ENCODE data around the gene CAPZB. TPM values are rescaled to one million over a fixed set of nuclear protein-coding genes. Genes with fewer than 3 reads are reported as not detected.

Gene CAPZB
- total and polyA plus RNA-seq, 2 donors (not counting 3 experiments of a cell fraction or from before 2014, with no cell fraction given): 196 to 347 TPM

GRCh38 chr1:19465123-19465522, 20.2 kb downstream of the CAPZB start:
- no TSS peak for BruUV-seq (replicated peaks)
- ChIA-PET POLR2A (no interaction called here), CTCF (interaction anchor here (0.7 to 1.1 kb wide), 2 partner anchors 20 to 24 kb away, joined by 3 read pairs; no protein-coding TSS in a partner anchor)
- Histone ChIP-seq H3K27ac (ENCODE audit: insufficient read depth, low read depth, low read length) (no peak overlapping the region), H3K9ac (replicated peaks; ENCODE audit: extremely low read depth, insufficient read depth, low read length) (no peak overlapping the region), H3K4me3 (replicated peaks in 1 of 3; ENCODE audit: insufficient read depth in 1 of 3, low read depth in 1 of 3, low read length in 3 of 3) (no peak overlapping the region), H3K4me1 (ENCODE audit: control insufficient read depth, extremely low read depth, insufficient read depth, low read length) (peaks cover 20% of the 10 kb centered on the region), H3K4me2 (ENCODE audit: insufficient read depth, low read length) (no peak overlapping the region), H3K9me3 (replicated peaks; ENCODE audit: control insufficient read depth, insufficient read depth, low read length) (no peaks in the 10 kb centered on the region), H2AFZ (ENCODE audit: low read depth, low read length) (no peak overlapping the region), H3K9me1 (replicated peaks; ENCODE audit: control insufficient read depth, extremely low read depth, insufficient read depth, low read length) (no peaks in the 10 kb centered on the region), H4K20me1 (replicated peaks; ENCODE audit: control insufficient read depth, extremely low read depth, insufficient read depth, low read length) (peaks cover 11% of the 10 kb centered on the region), H3K27me3 (ENCODE audit: control insufficient read depth in 2 of 2, insufficient read depth in 2 of 2, low read length in 2 of 2) (no peaks in the 10 kb centered on the region), H3K79me2 (ENCODE audit: control insufficient read depth, insufficient read depth, low read length) (peaks cover 82% of the 10 kb centered on the region), H3K36me3 (ENCODE audit: control insufficient read depth in 2 of 2, extremely low read depth in 1 of 2, insufficient read depth in 2 of 2, low read length in 2 of 2) (peaks cover 2 to 4% of the 10 kb centered on the region in 2 experiments)
- intact Hi-C loops (cut with micrococcal nuclease) (no loop called here), dilution Hi-C loops (cut with MboI; ENCODE audit: extremely low pct_ligation_motif_present, low sequenced_read_pairs) (no loop called here)
- no peak for FAIRE-seq
- no peak for DNase-seq (ENCODE audit: low read depth, low spot score)
- TF ChIP-seq CTCF (IDR thresholded peaks at IDR 0.05; ENCODE audit: extremely low read depth in 1 of 2, insufficient read depth in 1 of 2, low read depth in 1 of 2, low read length in 2 of 2) (no peak), POLR2A (IDR thresholded peaks at IDR 0.05; ENCODE audit: low read depth, low read length) (no peak), JUN (IDR thresholded peaks at IDR 0.05; ENCODE audit: borderline replicate concordance, insufficient read depth, insufficient read length, low read depth) (no peak), FOS (IDR thresholded peaks at IDR 0.05; ENCODE audit: borderline replicate concordance, insufficient read depth, low read length) (no peak)

- Histone ChIP-seq H2AFZ (ENCODE audit: low read depth, low read length) (no peak overlapping the region), H3K36me3 (ENCODE audit: control insufficient read depth in 2 of 2, extremely low read depth in 1 of 2, insufficient read depth in 2 of 2, low read length in 2 of 2) (peaks cover 2 to 4% of the 10 kb centered on the region in 2 experiments), H3K4me2 (ENCODE audit: insufficient read depth, low read length) (no peak overlapping the region), H4K20me1 (replicated peaks; ENCODE audit: control insufficient read depth, extremely low read depth, insufficient read depth, low read length) (peaks cover 11% of the 10 kb centered on the region), H3K79me2 (ENCODE audit: control insufficient read depth, insufficient read depth, low read length) (peaks cover 84% of the 10 kb centered on the region), H3K27ac (ENCODE audit: insufficient read depth, low read depth, low read length) (no peak overlapping the region), H3K9me1 (replicated peaks; ENCODE audit: control insufficient read depth, extremely low read depth, insufficient read depth, low read length) (no peaks in the 10 kb centered on the region), H3K9me3 (replicated peaks; ENCODE audit: control insufficient read depth, insufficient read depth, low read length) (no peaks in the 10 kb centered on the region), H3K4me3 (replicated peaks in 1 of 3; ENCODE audit: insufficient read depth in 1 of 3, low read depth in 1 of 3, low read length in 3 of 3) (no peak overlapping the region), H3K4me1 (ENCODE audit: control insufficient read depth, extremely low read depth, insufficient read depth, low read length) (peaks cover 18% of the 10 kb centered on the region), H3K9ac (replicated peaks; ENCODE audit: extremely low read depth, insufficient read depth, low read length) (no peak overlapping the region), H3K27me3 (ENCODE audit: control insufficient read depth in 2 of 2, insufficient read depth in 2 of 2, low read length in 2 of 2) (no peaks in the 10 kb centered on the region)
- ChIA-PET CTCF (interaction anchor here (1.1 kb wide), 1 partner anchor 19 kb away, joined by 3 read pairs; no protein-coding TSS in a partner anchor), POLR2A (no interaction called here)
- intact Hi-C loops (cut with micrococcal nuclease): no loop called here
- DNase-seq (ENCODE audit: low read depth, low spot score) (no peak), FAIRE-seq (no peak)
- TF ChIP-seq POLR2A (IDR thresholded peaks at IDR 0.05; ENCODE audit: low read depth, low read length): no peak
- TF ChIP-seq POLR2AphosphoS5 (IDR thresholded peaks at IDR 0.05; ENCODE audit: insufficient read depth, low read depth, low read length): no peak
- no peak for TF ChIP-seq JUN (IDR thresholded peaks at IDR 0.05; ENCODE audit: borderline replicate concordance, insufficient read depth, insufficient read length, low read depth)
- no peak for TF ChIP-seq GATA2 (IDR thresholded peaks at IDR 0.05; ENCODE audit: insufficient read depth, insufficient read length, low read depth, low read length)
- TF ChIP-seq EZH2 (IDR thresholded peaks at IDR 0.05; ENCODE audit: borderline replicate concordance, low read depth, low read length, severe bottlenecking): no peak
- TF ChIP-seq MAX (IDR thresholded peaks at IDR 0.05; ENCODE audit: insufficient read depth, insufficient read length): no peak
- no peak for TF ChIP-seq CTCF (IDR thresholded peaks at IDR 0.05; ENCODE audit: extremely low read depth in 1 of 2, insufficient read depth in 1 of 2, low read depth in 1 of 2, low read length in 2 of 2)
- TF ChIP-seq FOS (IDR thresholded peaks at IDR 0.05; ENCODE audit: borderline replicate concordance, insufficient read depth, low read length): no peak
- TF ChIP-seq MYC (IDR thresholded peaks at IDR 0.05; ENCODE audit: low read depth, low read length): no peak
- BruUV-seq (replicated peaks): no TSS peak
- dilution Hi-C loops (cut with MboI; ENCODE audit: extremely low pct_ligation_motif_present, low sequenced_read_pairs): no loop called here
These were observed 20.6 kb downstream of the CAPZB start for GRCh38 chr1:19464696-19465095.
